ENCODE results near the gene CRAT. TPM values are rescaled to one million over a fixed set of nuclear protein-coding genes. Genes with fewer than 3 reads are reported as not detected.
A peak's percentile ranks its signal among the peaks of the same experiment; 100 is the strongest.
"Not testable (repeated sequence)": the region's sequence is repeated elsewhere in the genome, so short reads cannot be mapped to it uniquely, and the experiment has no call there.

CRAT gene
- polyA plus RNA-seq, 1 donor (not counting 4 experiments of a cell fraction or from before 2014, with no cell fraction given): 6.5 TPM

DNA sequence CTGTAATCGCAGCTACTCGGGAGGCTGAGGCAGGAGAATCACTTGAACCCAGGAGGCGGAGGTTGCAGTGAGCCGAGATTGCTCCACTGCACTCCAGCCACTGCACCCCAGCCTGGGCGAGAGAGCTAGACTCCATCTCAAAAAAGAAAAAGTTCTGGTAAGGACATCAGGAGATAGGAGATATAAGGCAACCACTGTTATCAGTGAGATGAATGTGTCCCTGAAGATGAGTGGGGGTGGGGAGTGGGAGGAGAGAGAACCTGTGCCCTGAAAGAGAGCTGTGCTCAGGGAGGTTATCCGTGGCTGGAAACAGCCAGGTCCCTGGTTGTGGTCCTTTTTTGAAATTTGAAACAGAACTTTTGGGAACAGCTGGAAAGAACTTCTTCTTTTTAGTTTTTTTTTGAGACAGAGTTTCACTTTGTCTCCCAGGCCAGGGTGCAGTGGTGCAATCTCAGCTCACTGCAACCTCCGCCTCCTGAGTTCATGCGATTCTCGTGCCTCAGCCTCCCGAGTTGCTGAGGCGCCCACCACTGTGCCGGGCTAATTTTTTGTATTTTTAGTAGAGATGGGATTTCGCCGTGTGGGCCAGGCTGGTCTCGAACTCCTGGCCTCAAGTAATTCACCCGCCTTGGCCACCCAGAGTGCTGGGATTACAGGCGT lies 3.2 kb upstream of the CRAT start:
- H3K9ac ChIP-seq (ENCODE audit: control insufficient read depth, extremely low read depth, insufficient read depth, low read length): no peak overlapping the region
- dilution Hi-C loops (cut with MboI; ENCODE audit: extremely low pct_ligation_motif_present, low sequenced_read_pairs): no loop called here
- H3K9me1 ChIP-seq (ENCODE audit: control insufficient read depth, extremely low read depth, insufficient read depth, low read length): no peaks in the 10 kb centered on the region
- peaks cover 8% of the 10 kb centered on the region for H3K27me3 ChIP-seq (ENCODE audit: control insufficient read depth, extremely low read depth, insufficient read depth, low read length)
- TF ChIP-seq, protein P1, sequence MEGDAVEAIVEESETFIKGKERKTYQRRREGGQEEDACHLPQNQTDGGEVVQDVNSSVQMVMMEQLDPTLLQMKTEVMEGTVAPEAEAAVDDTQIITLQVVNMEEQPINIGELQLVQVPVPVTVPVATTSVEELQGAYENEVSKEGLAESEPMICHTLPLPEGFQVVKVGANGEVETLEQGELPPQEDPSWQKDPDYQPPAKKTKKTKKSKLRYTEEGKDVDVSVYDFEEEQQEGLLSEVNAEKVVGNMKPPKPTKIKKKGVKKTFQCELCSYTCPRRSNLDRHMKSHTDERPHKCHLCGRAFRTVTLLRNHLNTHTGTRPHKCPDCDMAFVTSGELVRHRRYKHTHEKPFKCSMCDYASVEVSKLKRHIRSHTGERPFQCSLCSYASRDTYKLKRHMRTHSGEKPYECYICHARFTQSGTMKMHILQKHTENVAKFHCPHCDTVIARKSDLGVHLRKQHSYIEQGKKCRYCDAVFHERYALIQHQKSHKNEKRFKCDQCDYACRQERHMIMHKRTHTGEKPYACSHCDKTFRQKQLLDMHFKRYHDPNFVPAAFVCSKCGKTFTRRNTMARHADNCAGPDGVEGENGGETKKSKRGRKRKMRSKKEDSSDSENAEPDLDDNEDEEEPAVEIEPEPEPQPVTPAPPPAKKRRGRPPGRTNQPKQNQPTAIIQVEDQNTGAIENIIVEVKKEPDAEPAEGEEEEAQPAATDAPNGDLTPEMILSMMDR (optimal IDR thresholded peaks at IDR 0.05 in 1 of 3, IDR thresholded peaks at IDR 0.05 in 1 of 3, conservative IDR thresholded peaks at IDR 0.05 in 1 of 3; ENCODE audit: extremely low read depth in 1 of 3, insufficient read depth in 2 of 3, low read length in 3 of 3): no peak
- no peak for TF ChIP-seq EZH2 (IDR thresholded peaks at IDR 0.05; ENCODE audit: low read length)
- no peak overlapping the region for H2AFZ ChIP-seq (ENCODE audit: control insufficient read depth, low read length)
- peaks cover 51% of the 10 kb centered on the region for H3K79me2 ChIP-seq (ENCODE audit: control insufficient read depth, insufficient read depth, low read length)
- DNase-seq (ENCODE audit: low read depth, low spot score) (no peak), FAIRE-seq (no peak)
- no peak overlapping the region for H3K4me3 ChIP-seq (ENCODE audit: control insufficient read depth in 2 of 3, extremely low read depth in 1 of 3, insufficient read depth in 2 of 3, low read depth in 1 of 3, low read length in 3 of 3)
- H3K36me3 ChIP-seq (ENCODE audit: control insufficient read depth in 2 of 2, extremely low read depth in 1 of 2, insufficient read depth in 2 of 2, low read length in 2 of 2): no peaks in the 10 kb centered on the region
- H4K20me1 ChIP-seq (ENCODE audit: control insufficient read depth, extremely low read depth, insufficient read depth, low read length): no peaks in the 10 kb centered on the region
- no peaks in the 10 kb centered on the region for H3K9me3 ChIP-seq (ENCODE audit: control insufficient read depth, low read depth, low read length)
- H3K4me2 ChIP-seq (ENCODE audit: control insufficient read depth, extremely low read depth, insufficient read depth, low read depth, low read length): no peak overlapping the region
- H3K4me1 ChIP-seq (ENCODE audit: control insufficient read depth, extremely low read depth, insufficient read depth, low read length): peaks cover 16% of the 10 kb centered on the region
- H3K27ac ChIP-seq (ENCODE audit: control insufficient read depth, insufficient read depth, low read length): no peak overlapping the region

DNA sequence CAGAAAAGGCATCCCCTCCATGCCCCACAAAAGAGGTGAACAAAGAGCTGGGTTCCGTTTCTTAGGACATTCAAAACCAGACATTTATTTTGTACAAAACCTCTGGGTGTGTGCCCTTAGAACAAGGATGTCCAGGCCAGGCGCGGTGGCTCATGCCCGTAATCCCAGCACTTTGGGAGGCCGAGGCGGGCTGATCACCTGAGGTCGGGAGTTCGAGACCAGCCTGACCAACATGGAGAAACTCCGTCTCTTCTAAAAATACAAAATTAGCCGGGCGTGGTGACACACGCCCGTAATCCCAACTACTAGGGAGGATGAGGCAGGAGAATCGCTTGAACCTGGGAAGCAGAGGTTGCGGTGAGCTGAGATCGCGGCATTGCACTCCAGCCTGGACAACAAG lies 1.9 kb upstream of the CRAT start:
- Histone ChIP-seq H3K4me3 (ENCODE audit: control insufficient read depth in 2 of 3, extremely low read depth in 1 of 3, insufficient read depth in 2 of 3, low read depth in 1 of 3, low read length in 3 of 3) (peak overlapping the region; percentile 94 to 97 (median 96)), H3K4me1 (ENCODE audit: control insufficient read depth, extremely low read depth, insufficient read depth, low read length) (peaks cover 17% of the 10 kb centered on the region), H3K27me3 (ENCODE audit: control insufficient read depth, extremely low read depth, insufficient read depth, low read length) (peaks cover 15% of the 10 kb centered on the region), H3K9ac (ENCODE audit: control insufficient read depth, extremely low read depth, insufficient read depth, low read length) (peak overlapping the region; percentile 88), H3K4me2 (ENCODE audit: control insufficient read depth, extremely low read depth, insufficient read depth, low read depth, low read length) (peak overlapping the region; percentile 79), H3K79me2 (ENCODE audit: control insufficient read depth, insufficient read depth, low read length) (peaks cover 47% of the 10 kb centered on the region)
- H2AFZ ChIP-seq (ENCODE audit: control insufficient read depth, low read length); H4K20me1 ChIP-seq (ENCODE audit: control insufficient read depth, extremely low read depth, insufficient read depth, low read length); H3K9me1 ChIP-seq (ENCODE audit: control insufficient read depth, extremely low read depth, insufficient read depth, low read length); H3K27ac ChIP-seq (ENCODE audit: control insufficient read depth, insufficient read depth, low read length); dilution Hi-C loops (cut with MboI; ENCODE audit: extremely low pct_ligation_motif_present, low sequenced_read_pairs); FAIRE-seq; H3K9me3 ChIP-seq (ENCODE audit: control insufficient read depth, low read depth, low read length); DNase-seq (ENCODE audit: low read depth, low spot score); H3K36me3 ChIP-seq (ENCODE audit: control insufficient read depth in 2 of 2, extremely low read depth in 1 of 2, insufficient read depth in 2 of 2, low read length in 2 of 2): not testable (repeated sequence)

All from keratinocyte (primary cell).